Hindlimb muscle (tissue), 1 donor: ENCODE results near the gene FBXL15. TPM values are rescaled to one million over a fixed set of nuclear protein-coding genes. Genes with fewer than 3 reads are reported as not detected.

ENCODE experiments used
- DNase-seq: peaks from one replicate; pipeline ENCODE4 v3.0.0-alpha.2; 2013
- polyA plus RNA-seq: library from polyadenylated mRNA; unstranded; fragments of 120-200 nt; gene quantifications from one replicate; pipeline ENCODE4 v1.2.1, GENCODE V29; 2013; ENCODE audit not compliant: insufficient read length

Gene FBXL15
- polyA plus RNA-seq, 1 donor = 6.9 TPM

GRCh38 chr10:102457591-102458150 lies 37.0 kb downstream of the FBXL15 start:
- no peak for DNase-seq

- no peak for DNase-seq
Observed at GRCh38 chr10:102458656-102459055, 38.0 kb downstream of the FBXL15 start.

DNA sequence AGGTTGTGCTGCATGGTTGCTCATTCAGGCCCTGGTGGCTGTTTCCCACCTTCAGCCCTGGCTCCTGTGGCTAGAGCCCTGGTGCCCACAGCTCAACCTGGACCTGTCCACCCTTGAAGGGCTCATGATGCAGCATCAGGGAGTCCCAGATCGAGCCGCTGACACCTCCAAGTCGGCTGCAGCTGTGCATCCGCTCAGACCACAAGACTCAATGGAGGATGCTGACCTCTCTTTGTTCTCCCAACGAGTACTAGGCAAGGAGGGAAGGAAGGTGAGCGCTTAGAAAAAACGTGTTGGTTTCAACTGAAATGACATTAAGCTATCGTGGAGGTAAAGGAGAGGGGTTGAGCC lies 40.2 kb downstream of the FBXL15 start:
- DNase-seq = no peak

DNA sequence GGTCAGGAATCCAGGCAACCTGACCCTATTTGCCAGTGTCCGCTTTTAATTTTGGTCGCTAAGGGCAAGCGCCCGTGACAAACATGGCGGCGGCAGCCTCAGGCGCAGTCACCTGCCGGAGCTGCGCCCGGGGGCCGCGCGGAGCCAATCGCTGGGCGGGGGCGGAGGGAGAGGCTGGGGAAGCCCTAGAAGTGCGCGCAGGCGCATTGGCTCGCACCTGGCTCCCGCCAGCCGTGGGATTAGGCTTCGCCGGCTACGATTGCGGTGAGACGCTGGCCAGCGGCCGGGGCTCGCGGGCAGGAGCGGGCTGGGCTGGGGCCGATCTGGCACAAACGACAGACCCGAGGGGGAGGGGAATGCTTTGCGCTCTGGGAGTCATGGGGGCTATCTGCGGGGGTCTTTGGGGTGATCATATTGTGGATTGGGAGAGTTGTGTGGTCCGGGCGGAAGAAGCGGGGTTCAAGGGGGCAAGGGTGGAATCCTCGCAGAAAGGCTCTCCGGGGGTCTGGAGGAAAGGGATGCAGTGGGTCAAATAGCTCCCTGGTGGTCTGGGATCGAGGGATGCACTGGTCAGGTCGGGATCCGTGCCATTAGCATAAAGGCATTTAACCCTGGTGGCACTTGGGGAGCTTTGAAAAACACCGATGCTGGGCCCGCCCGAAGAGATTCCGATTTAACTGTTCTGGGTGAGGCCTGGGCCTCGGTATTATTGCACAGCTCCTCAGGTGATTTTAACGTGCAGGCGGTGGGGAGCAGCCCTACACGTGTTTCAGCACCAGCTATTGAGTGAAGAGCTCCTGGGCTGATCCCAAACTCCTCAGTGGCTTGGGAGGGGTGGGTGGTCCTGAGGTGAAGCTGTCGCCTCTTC lies 40.8 kb downstream of the FBXL15 start:
- DNase-seq = peak; percentile 73

DNA sequence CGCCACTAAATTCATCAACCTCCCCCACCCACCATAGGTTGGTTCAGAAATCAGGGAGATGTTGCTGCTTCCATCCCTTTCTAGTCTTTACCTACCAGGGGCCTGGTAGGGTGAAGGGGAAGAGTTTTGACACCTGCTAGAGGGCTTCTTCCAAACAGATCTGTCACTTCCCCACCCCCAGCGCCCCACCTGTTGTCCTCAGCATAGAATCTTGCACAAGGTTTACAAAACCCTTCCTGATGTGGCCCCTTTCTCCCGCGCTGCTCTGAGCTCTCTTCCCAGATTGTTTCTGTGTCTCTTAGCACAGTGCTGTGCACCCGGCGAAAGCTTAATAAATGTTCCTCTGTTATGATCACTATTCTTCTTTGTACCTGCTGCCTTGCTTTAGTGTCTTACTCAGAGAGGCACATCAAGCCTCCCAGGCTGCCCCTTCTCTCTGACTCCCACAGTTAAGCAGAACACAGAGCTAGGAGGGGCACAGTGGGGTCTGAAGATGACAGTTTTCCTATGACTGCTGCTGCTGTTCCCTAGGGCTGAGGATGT lies 41.9 kb downstream of the FBXL15 start:
- no peak for DNase-seq

GRCh38 chr10:102463983-102464382 lies 43.3 kb downstream of the FBXL15 start:
- DNase-seq = no peak

DNA sequence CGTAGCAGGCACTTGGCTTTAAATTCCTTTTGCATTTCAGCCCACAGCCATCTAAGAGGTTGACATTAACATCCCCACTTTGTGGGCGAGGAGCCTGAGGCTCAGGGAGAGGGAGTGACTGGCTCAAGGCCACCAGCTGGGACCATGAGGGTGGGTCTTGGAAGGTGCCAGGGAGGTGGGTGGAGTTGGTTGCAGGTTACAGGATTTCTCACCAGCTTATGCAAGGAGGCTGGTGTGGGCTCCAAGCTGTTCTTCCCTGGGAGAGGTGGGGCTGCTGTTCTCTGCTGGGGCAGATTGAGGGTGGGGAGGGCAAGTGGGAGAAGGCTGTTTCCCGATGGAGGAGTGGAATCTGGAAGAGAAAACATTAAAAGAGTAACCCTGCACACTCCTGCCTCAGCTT lies 44.8 kb downstream of the FBXL15 start:
- DNase-seq = no peak

GRCh38 chr10:102467318-102467717 lies 46.7 kb downstream of the FBXL15 start:
- no peak for DNase-seq

GRCh38 chr10:102467971-102468438 lies 47.4 kb downstream of the FBXL15 start:
- DNase-seq = no peak

DNA sequence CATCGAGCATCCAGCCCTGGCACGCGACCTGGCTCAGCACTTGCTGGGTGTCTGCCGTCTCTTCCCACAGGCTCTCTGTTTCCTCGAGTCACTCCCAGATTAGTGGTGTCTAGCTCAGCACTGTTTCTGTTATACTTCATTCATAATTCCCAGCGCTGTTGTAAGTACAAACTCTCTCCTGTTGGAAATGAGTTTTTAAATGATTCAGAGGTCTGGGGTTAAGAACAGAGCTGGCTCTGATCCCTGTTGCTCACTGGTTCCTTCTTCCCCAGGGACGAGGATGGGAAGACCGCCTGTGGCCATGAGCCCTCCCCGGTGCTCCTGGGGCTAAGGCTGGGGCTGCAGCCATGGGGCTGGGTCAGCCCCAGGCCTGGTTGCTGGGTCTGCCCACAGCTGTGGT lies 48.0 kb downstream of the FBXL15 start:
- no peak for DNase-seq

GRCh38 chr10:102470579-102471546 lies 50.2 kb downstream of the FBXL15 start:
- no peak for DNase-seq

Other genes with a start within 250 kb of the FBXL15 start
- 0.94 TPM for gene ELOVL3, start 194.5 kb upstream of the FBXL15 start, polyA plus RNA-seq
- 25.3 TPM for gene PITX3, start 179.3 kb upstream of the FBXL15 start, polyA plus RNA-seq
- gene GBF1, start 175.3 kb upstream of the FBXL15 start, polyA plus RNA-seq = 56.2 TPM
- 18.7 TPM for gene NFKB2, start 25.1 kb upstream of the FBXL15 start, polyA plus RNA-seq
- 4.9 TPM for gene PSD, start 2.1 kb upstream of the FBXL15 start, polyA plus RNA-seq
- 55.8 TPM for gene CUEDC2, start 11.7 kb downstream of the FBXL15 start, polyA plus RNA-seq
- 0.30 TPM for gene C10orf95, start 30.7 kb downstream of the FBXL15 start, polyA plus RNA-seq
- 81.0 TPM for gene ACTR1A, start 81.9 kb downstream of the FBXL15 start, polyA plus RNA-seq
- 16.4 TPM for gene SUFU, start 83.1 kb downstream of the FBXL15 start, polyA plus RNA-seq
- 97.5 TPM for gene TRIM8, start 223.6 kb downstream of the FBXL15 start, polyA plus RNA-seq